H1 (cell line): ENCODE data around the gene THAP5. TPM values are rescaled to one million over a fixed set of nuclear protein-coding genes. Genes with fewer than 3 reads are reported as not detected.

ENCODE experiments used
- polyA plus RNA-seq, 7 experiments: library from polyadenylated mRNA; depleted of rRNA in 3 of 7; stranded (reverse) in 5 of 7; unstranded in 2 of 7; fragments of >200 nt in 5 of 7; fragments of 200-250 nt in 2 of 7; gene quantifications; 1 replicate in 5 of 7; 2 replicates in 1 of 7; 4 replicates in 1 of 7; pipeline versions ENCODE4 v1.2.1 to v1.2.3, GENCODE V29; 2011 to 2013; ENCODE audit warnings: missing spikeins in 2 of 7, mixed read lengths in 2 of 7
- total RNA-seq: library from RNA; stranded (reverse); fragmentation: NEBNext Ultra II Directional; extraction: Animal tissue kit (Norgen Biotek cat#: 25700); gene quantifications from 2 replicates; pipeline ENCODE4 v1.2.1, GENCODE V29; 2021
- TF ChIP-seq, protein P1 (sequence below): fragments of 300-600 bp; sonication (generic); IDR thresholded peaks from 2 replicates; pipeline ENCODE4 v1.7.1; 2012; ENCODE audit warnings: low read length, moderate library complexity, mild to moderate bottlenecking, inconsistent platforms; ENCODE audit not compliant: insufficient replicate concordance

Gene THAP5
- total and polyA plus RNA-seq, 2 of the 8 experiments (the other 6 are each of a cell fraction or from before 2014, with no cell fraction given), result 3.9 to 24.2 TPM

DNA sequence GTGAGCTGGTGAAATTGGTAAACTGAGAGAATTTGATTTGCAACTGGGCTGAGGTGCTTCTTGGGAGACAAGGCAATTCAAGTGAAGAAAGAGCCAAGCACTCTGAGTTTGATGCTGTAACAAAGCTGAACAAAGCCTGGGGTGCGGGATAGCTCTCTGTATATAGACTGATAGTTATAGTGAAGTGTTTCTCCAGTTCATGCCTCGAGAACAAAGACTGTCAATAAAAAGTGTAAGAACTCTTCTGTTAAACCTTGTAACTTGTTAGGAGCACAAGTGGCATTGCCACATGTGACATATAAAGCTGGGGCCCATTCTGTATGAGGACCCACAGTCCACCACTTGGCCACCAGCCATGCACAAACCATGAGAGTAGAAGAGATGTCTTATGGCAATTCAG, 32.3 kb downstream of the THAP5 start (continued):
- TF ChIP-seq, protein P1, sequence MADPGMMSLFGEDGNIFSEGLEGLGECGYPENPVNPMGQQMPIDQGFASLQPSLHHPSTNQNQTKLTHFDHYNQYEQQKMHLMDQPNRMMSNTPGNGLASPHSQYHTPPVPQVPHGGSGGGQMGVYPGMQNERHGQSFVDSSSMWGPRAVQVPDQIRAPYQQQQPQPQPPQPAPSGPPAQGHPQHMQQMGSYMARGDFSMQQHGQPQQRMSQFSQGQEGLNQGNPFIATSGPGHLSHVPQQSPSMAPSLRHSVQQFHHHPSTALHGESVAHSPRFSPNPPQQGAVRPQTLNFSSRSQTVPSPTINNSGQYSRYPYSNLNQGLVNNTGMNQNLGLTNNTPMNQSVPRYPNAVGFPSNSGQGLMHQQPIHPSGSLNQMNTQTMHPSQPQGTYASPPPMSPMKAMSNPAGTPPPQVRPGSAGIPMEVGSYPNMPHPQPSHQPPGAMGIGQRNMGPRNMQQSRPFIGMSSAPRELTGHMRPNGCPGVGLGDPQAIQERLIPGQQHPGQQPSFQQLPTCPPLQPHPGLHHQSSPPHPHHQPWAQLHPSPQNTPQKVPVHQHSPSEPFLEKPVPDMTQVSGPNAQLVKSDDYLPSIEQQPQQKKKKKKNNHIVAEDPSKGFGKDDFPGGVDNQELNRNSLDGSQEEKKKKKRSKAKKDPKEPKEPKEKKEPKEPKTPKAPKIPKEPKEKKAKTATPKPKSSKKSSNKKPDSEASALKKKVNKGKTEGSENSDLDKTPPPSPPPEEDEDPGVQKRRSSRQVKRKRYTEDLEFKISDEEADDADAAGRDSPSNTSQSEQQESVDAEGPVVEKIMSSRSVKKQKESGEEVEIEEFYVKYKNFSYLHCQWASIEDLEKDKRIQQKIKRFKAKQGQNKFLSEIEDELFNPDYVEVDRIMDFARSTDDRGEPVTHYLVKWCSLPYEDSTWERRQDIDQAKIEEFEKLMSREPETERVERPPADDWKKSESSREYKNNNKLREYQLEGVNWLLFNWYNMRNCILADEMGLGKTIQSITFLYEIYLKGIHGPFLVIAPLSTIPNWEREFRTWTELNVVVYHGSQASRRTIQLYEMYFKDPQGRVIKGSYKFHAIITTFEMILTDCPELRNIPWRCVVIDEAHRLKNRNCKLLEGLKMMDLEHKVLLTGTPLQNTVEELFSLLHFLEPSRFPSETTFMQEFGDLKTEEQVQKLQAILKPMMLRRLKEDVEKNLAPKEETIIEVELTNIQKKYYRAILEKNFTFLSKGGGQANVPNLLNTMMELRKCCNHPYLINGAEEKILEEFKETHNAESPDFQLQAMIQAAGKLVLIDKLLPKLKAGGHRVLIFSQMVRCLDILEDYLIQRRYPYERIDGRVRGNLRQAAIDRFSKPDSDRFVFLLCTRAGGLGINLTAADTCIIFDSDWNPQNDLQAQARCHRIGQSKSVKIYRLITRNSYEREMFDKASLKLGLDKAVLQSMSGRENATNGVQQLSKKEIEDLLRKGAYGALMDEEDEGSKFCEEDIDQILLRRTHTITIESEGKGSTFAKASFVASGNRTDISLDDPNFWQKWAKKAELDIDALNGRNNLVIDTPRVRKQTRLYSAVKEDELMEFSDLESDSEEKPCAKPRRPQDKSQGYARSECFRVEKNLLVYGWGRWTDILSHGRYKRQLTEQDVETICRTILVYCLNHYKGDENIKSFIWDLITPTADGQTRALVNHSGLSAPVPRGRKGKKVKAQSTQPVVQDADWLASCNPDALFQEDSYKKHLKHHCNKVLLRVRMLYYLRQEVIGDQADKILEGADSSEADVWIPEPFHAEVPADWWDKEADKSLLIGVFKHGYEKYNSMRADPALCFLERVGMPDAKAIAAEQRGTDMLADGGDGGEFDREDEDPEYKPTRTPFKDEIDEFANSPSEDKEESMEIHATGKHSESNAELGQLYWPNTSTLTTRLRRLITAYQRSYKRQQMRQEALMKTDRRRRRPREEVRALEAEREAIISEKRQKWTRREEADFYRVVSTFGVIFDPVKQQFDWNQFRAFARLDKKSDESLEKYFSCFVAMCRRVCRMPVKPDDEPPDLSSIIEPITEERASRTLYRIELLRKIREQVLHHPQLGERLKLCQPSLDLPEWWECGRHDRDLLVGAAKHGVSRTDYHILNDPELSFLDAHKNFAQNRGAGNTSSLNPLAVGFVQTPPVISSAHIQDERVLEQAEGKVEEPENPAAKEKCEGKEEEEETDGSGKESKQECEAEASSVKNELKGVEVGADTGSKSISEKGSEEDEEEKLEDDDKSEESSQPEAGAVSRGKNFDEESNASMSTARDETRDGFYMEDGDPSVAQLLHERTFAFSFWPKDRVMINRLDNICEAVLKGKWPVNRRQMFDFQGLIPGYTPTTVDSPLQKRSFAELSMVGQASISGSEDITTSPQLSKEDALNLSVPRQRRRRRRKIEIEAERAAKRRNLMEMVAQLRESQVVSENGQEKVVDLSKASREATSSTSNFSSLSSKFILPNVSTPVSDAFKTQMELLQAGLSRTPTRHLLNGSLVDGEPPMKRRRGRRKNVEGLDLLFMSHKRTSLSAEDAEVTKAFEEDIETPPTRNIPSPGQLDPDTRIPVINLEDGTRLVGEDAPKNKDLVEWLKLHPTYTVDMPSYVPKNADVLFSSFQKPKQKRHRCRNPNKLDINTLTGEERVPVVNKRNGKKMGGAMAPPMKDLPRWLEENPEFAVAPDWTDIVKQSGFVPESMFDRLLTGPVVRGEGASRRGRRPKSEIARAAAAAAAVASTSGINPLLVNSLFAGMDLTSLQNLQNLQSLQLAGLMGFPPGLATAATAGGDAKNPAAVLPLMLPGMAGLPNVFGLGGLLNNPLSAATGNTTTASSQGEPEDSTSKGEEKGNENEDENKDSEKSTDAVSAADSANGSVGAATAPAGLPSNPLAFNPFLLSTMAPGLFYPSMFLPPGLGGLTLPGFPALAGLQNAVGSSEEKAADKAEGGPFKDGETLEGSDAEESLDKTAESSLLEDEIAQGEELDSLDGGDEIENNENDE, result no peak
- TF ChIP-seq, all 59 proteins: peak for 0
